Adipose tissue (tissue), 3 donors: Measurements from ENCODE around the gene CPEB4. TPM values are rescaled to one million over a fixed set of nuclear protein-coding genes. Genes with fewer than 3 reads are reported as not detected.
A peak's percentile ranks its signal among the peaks of the same experiment; 100 is the strongest.

ENCODE experiments used
- H3K27ac ChIP-seq: one replicate; pipeline ENCODE4 v1.5.1; 2013; ENCODE audit warnings: low read depth, low read length
- WGBS, 3 donors: extraction: QIAGEN DNeasy Blood & Tissue Kit; methylation state at CpG; one replicate each; pipeline ENCODE4 v1.1.7; 2013; 5-methylcytosine and 5-hydroxymethylcytosine counted together
- polyA plus RNA-seq, 3 donors: library from polyadenylated mRNA; stranded (reverse); fragments of 200-250 nt; gene quantifications; one replicate each; pipeline ENCODE4 v1.2.3, GENCODE V29; 2013
- donor health status: healthy with polysubstance abuse.
- donor health status: Bipolar disorder and iron deficiency.
- donor health status: healthy.

CPEB4 gene
- polyA plus RNA-seq: 10 to 100 TPM in 2 of 3 donors, 1 to 10 TPM in 1; 6.5 to 21.4 (median 11.0) TPM

- 4% methylated on average over 55 of the region's 55 CpGs for WGBS, 3 donors
Observed at GRCh38 chr5:173887610-173888472, at the start of gene CPEB4. TSS of gene CPEB4 (plus strand) at chr5:173888349. CDS start at chr5:173889734, 1,385 bp downstream.

GRCh38 chr5:173839117-173839713 lies 48.9 kb upstream of the CPEB4 start:
- H3K27ac ChIP-seq: no peak overlapping the region
- WGBS, 3 donors: 66 to 76% (median 67%) methylated on average over 5 of the region's 5 CpGs

More at GRCh38 chr5:173887610-173888472, at the start of gene CPEB4:
- H3K27ac ChIP-seq: peak within 1 kb of the TSS; percentile 87

- no peak overlapping the region for H3K27ac ChIP-seq
- WGBS, 3 donors: 74 to 88% (median 77%) methylated on average over 6 of the region's 6 CpGs
Observed at GRCh38 chr5:173840111-173840983, 47.8 kb upstream of the CPEB4 start.

GRCh38 chr5:173841710-173842109 lies 46.4 kb upstream of the CPEB4 start:
- 82 to 91% (median 87%) methylated on average over 3 of the region's 3 CpGs for WGBS, 3 donors
- no peak overlapping the region for H3K27ac ChIP-seq

- no peak overlapping the region for H3K27ac ChIP-seq
- 74 to 94% (median 91%) methylated on average over 3 of the region's 3 CpGs for WGBS, 3 donors
Observed at GRCh38 chr5:173843794-173844193, 44.4 kb upstream of the CPEB4 start.

- WGBS, 3 donors: 92 to 94% (median 92%) methylated on average over 6 of the region's 6 CpGs
- H3K27ac ChIP-seq: no peak overlapping the region
Observed at GRCh38 chr5:173845321-173845720, 42.8 kb upstream of the CPEB4 start.

GRCh38 chr5:173846929-173847501 lies 41.1 kb upstream of the CPEB4 start:
- WGBS, 3 donors: 97 to 100% (median 100%) methylated on average over 1 of the region's 1 CpG
- no peak overlapping the region for H3K27ac ChIP-seq

- H3K27ac ChIP-seq: no peak overlapping the region
- WGBS, 3 donors: 55 to 98% (median 96%) methylated on average over 2 of the region's 2 CpGs
Observed at GRCh38 chr5:173848986-173849596, 39.1 kb upstream of the CPEB4 start.

- WGBS, 3 donors: 91 to 95% (median 92%) methylated on average over 4 of the region's 4 CpGs
- H3K27ac ChIP-seq: no peak overlapping the region
Observed at GRCh38 chr5:173849908-173850307, 38.2 kb upstream of the CPEB4 start.

- H3K27ac ChIP-seq: no peak overlapping the region
- WGBS, 3 donors: 47 to 66% (median 48%) methylated on average over 6 of the region's 6 CpGs
Observed at GRCh38 chr5:173850659-173851058, 37.5 kb upstream of the CPEB4 start.

GRCh38 chr5:173851595-173852243 lies 36.4 kb upstream of the CPEB4 start:
- no peak overlapping the region for H3K27ac ChIP-seq
- 59 to 77% (median 71%) methylated on average over 10 of the region's 10 CpGs for WGBS, 3 donors

- no peak overlapping the region for H3K27ac ChIP-seq
- WGBS, 3 donors: 84 to 89% (median 88%) methylated on average over 7 of the region's 7 CpGs
Observed at GRCh38 chr5:173852790-173853359, 35.3 kb upstream of the CPEB4 start.

- no peak overlapping the region for H3K27ac ChIP-seq
- 84 to 91% (median 85%) methylated on average over 11 of the region's 11 CpGs for WGBS, 3 donors
Observed at GRCh38 chr5:173853370-173854131, 34.6 kb upstream of the CPEB4 start.

GRCh38 chr5:173855162-173855994 lies 32.8 kb upstream of the CPEB4 start:
- WGBS, 3 donors: 86 to 91% (median 90%) methylated on average over 11 of the region's 11 CpGs
- no peak overlapping the region for H3K27ac ChIP-seq

GRCh38 chr5:173855995-173856656 lies 32.0 kb upstream of the CPEB4 start:
- H3K27ac ChIP-seq: no peak overlapping the region
- 73 to 96% (median 83%) methylated on average over 2 of the region's 2 CpGs for WGBS, 3 donors
